HepG2 (cell line): ENCODE results near the gene GEMIN4. TPM values are rescaled to one million over a fixed set of nuclear protein-coding genes. Genes with fewer than 3 reads are reported as not detected.

ENCODE experiments used
- ATRX ChIP-seq: sonication (generic); formaldehyde crosslinking; IDR thresholded peaks from 2 replicates; pipeline ENCODE4 v1.4.0; 2020; ENCODE audit warnings: missing genetic modification reagents, borderline replicate concordance
- BRD4 ChIP-seq: sonication (generic); formaldehyde crosslinking; IDR thresholded peaks from 2 replicates; pipeline ENCODE4 v1.4.0; 2020; ENCODE audit warnings: missing genetic modification reagents
- CHCHD3 ChIP-seq: sonication (generic); formaldehyde crosslinking; IDR thresholded peaks from 2 replicates; pipeline ENCODE4 v1.8.0; 2022; ENCODE audit warnings: mild to moderate bottlenecking, missing genetic modification reagents, moderate library complexity
- DNMT1 ChIP-seq: sonication (generic); formaldehyde crosslinking; IDR thresholded peaks from 2 replicates; pipeline ENCODE4 v1.5.1; 2020; ENCODE audit warnings: mild to moderate bottlenecking, missing genetic modification reagents
- EZH2 ChIP-seq: conservative IDR thresholded peaks from 2 replicates; pipeline ENCODE4 v1.6.1; 2012; ENCODE audit warnings: mild to moderate bottlenecking, low read depth, low read length, moderate library complexity
- FOXK2 ChIP-seq: fragments of 450-650 bp; IDR thresholded peaks from 2 replicates; pipeline ENCODE4 v1.6.1; 2016
- SP1 ChIP-seq, 2 experiments: fragments of 450-650 bp in 1 of 2; sonication (generic) in 1 of 2; formaldehyde crosslinking in 1 of 2; IDR thresholded peaks; 2 replicates each; pipeline versions ENCODE4 v1.4.0 to v1.6.1; 2016 to 2020; ENCODE audit warnings: missing genetic modification reagents in 1 of 2
- SP2 ChIP-seq: sonication (generic); formaldehyde crosslinking; IDR thresholded peaks from 2 replicates; pipeline ENCODE4 v1.5.1; 2020; ENCODE audit warnings: mild to moderate bottlenecking, missing genetic modification reagents
- SP5 ChIP-seq: IDR thresholded peaks from 2 replicates; pipeline ENCODE4 v1.6.1; 2016; ENCODE audit warnings: low read depth, borderline replicate concordance
- TBP ChIP-seq: sonication (generic); formaldehyde crosslinking; IDR thresholded peaks from 2 replicates; pipeline ENCODE4 v1.5.0; 2020; ENCODE audit warnings: missing genetic modification reagents
- ZFP62 ChIP-seq: sonication (generic); formaldehyde crosslinking; IDR thresholded peaks from 2 replicates; pipeline ENCODE4 v1.4.0; 2020; ENCODE audit warnings: missing genetic modification reagents
- ZFP82 ChIP-seq: sonication (generic); formaldehyde crosslinking; IDR thresholded peaks from 2 replicates; pipeline ENCODE4 v1.5.1; 2020; ENCODE audit warnings: mild to moderate bottlenecking, missing genetic modification reagents, borderline replicate concordance
- ZIK1 ChIP-seq: sonication (generic); formaldehyde crosslinking; IDR thresholded peaks from 2 replicates; pipeline ENCODE4 v1.5.0; 2020; ENCODE audit warnings: mild to moderate bottlenecking, low read depth, missing genetic modification reagents, borderline replicate concordance
- ZNF382 ChIP-seq: sonication (generic); formaldehyde crosslinking; IDR thresholded peaks from 2 replicates; pipeline ENCODE4 v1.5.0; 2020; ENCODE audit warnings: missing genetic modification reagents, mild to moderate bottlenecking, borderline replicate concordance
- ZNF564 ChIP-seq: sonication (generic); formaldehyde crosslinking; IDR thresholded peaks from 2 replicates; pipeline ENCODE4 v1.8.1; 2023; ENCODE audit warnings: mild to moderate bottlenecking, missing genetic modification reagents
- ZNF75D ChIP-seq: sonication (generic); formaldehyde crosslinking; IDR thresholded peaks from 2 replicates; pipeline ENCODE4 v1.8.1; 2023; ENCODE audit warnings: missing genetic modification reagents, mild to moderate bottlenecking, borderline replicate concordance
- polyA plus RNA-seq, 8 experiments: library from polyadenylated mRNA; depleted of rRNA in 3 of 8; stranded (reverse) in 7 of 8; unstranded in 1 of 8; fragments of >200 nt; fragmentation: Illumina TruSeq in 4 of 8; extraction: Trizol in 4 of 8; gene quantifications; 2 replicates each; pipeline versions ENCODE4 v1.2.1 to v1.2.3, GENCODE V29; 2011 to 2016; ENCODE audit warnings: low read depth in 4 of 8, missing spikeins in 1 of 8, mixed read lengths in 1 of 8; ENCODE audit not compliant: insufficient read depth in 1 of 8
- total RNA-seq, 5 experiments: library from RNA; depleted of rRNA; stranded (reverse); fragments of >200 nt; fragmentation: Illumina TruSeq; extraction: Trizol; gene quantifications; 2 replicates each; pipeline ENCODE4 v1.2.3, GENCODE V29; 2016; ENCODE audit warnings: low read depth in 1 of 5
- TF ChIP-seq, protein P1 (sequence below): IDR thresholded peaks from 2 replicates; pipeline ENCODE4 v1.6.1; 2016; ENCODE audit warnings: missing biosample characterization, missing genetic modification reagents, low read depth
- TF ChIP-seq, protein P2 (sequence below): sonication (generic); formaldehyde crosslinking; IDR thresholded peaks from 2 replicates; pipeline ENCODE4 v1.4.0; 2020; ENCODE audit warnings: mild to moderate bottlenecking, missing genetic modification reagents
- TF ChIP-seq, protein P3 (sequence below): sonication (generic); formaldehyde crosslinking; IDR thresholded peaks from 2 replicates; pipeline ENCODE4 v1.4.0; 2020; ENCODE audit warnings: mild to moderate bottlenecking, missing genetic modification reagents
- TF ChIP-seq, protein P4 (sequence below): sonication (generic); formaldehyde crosslinking; IDR thresholded peaks from 2 replicates; pipeline ENCODE4 v1.4.0; 2020; ENCODE audit warnings: missing genetic modification reagents, borderline replicate concordance
- TF ChIP-seq, protein P5 (sequence below): sonication (generic); formaldehyde crosslinking; IDR thresholded peaks from 2 replicates; pipeline ENCODE4 v1.4.0; 2020; ENCODE audit warnings: low read depth, mild to moderate bottlenecking, missing genetic modification reagents

GEMIN4 gene
- total and polyA plus RNA-seq, 2 of the 13 experiments (the other 11 are each of a cell fraction or from before 2014, with no cell fraction given): 10.8 to 22.7 TPM

DNA sequence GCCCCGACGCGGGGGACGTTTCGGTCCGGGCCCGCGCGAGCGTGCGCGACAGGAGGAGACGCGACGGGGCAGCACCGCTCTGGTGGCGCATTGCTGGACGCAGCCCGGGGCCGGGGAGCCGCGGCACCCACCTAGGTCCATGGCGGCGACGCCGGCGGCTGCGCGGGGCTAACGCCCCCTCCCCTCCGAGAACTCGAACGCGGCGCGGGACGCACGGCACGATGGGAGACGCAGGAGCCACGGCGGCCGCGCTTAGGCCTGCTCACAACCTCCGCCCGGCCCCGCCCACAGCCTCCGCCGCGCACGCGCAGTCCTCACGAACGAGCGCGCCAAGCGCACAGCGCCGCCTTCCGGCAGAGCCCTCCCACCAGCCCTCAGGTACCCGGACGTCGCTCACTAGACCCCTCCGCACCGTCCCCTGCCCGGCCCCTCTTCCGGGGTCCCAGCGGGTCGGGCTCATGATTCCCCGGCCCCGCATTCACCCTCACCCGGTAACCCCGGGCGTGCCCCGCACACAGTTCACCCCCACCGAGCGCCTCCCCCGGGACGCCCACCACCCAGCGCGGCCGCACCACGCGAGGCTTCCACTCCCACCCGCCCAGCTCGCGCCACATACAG, at the start of gene GEMIN4 (continued):
- TF ChIP-seq, protein P1, sequence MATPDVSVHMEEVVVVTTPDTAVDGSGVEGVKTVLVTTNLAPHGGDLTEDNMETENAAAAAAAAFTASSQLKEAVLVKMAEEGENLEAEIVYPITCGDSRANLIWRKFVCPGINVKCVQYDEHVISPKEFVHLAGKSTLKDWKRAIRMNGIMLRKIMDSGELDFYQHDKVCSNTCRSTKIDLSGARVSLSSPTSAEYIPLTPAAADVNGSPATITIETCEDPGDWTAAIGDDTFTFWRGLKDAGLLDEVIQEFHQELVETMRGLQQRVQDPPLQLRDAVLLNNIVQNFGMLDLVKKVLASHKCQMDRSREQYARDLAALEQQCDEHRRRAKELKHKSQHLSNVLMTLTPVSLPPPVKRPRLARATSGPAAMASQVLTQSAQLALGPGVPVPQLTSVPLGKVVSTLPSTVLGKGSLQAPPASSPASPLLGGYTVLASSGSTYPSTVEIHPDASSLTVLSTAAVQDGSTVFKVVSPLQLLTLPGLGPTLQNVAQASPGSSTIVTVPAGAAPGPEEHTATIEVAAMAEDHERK (CRISPR knock-in tag): no peak; the same call in 1 of the 2 replicates
- TF ChIP-seq ATRX: no peak
- TF ChIP-seq ZFP82: no peak
- TF ChIP-seq, protein P2, sequence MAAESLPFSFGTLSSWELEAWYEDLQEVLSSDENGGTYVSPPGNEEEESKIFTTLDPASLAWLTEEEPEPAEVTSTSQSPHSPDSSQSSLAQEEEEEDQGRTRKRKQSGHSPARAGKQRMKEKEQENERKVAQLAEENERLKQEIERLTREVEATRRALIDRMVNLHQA (CRISPR knock-in tag): no peak
- peak; percentile 35; the same call in 1 of the 2 replicates for TF ChIP-seq ZNF564 (CRISPR knock-in tag)
- TF ChIP-seq CHCHD3 (CRISPR knock-in tag): peak; percentile 79; the same call in 1 of the 2 replicates
- TF ChIP-seq, protein P3, sequence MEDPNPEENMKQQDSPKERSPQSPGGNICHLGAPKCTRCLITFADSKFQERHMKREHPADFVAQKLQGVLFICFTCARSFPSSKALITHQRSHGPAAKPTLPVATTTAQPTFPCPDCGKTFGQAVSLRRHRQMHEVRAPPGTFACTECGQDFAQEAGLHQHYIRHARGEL (CRISPR knock-in tag): no peak; the same call in 1 of the 2 replicates
- TF ChIP-seq ZFP62 (CRISPR knock-in tag): no peak
- TF ChIP-seq, protein P4, sequence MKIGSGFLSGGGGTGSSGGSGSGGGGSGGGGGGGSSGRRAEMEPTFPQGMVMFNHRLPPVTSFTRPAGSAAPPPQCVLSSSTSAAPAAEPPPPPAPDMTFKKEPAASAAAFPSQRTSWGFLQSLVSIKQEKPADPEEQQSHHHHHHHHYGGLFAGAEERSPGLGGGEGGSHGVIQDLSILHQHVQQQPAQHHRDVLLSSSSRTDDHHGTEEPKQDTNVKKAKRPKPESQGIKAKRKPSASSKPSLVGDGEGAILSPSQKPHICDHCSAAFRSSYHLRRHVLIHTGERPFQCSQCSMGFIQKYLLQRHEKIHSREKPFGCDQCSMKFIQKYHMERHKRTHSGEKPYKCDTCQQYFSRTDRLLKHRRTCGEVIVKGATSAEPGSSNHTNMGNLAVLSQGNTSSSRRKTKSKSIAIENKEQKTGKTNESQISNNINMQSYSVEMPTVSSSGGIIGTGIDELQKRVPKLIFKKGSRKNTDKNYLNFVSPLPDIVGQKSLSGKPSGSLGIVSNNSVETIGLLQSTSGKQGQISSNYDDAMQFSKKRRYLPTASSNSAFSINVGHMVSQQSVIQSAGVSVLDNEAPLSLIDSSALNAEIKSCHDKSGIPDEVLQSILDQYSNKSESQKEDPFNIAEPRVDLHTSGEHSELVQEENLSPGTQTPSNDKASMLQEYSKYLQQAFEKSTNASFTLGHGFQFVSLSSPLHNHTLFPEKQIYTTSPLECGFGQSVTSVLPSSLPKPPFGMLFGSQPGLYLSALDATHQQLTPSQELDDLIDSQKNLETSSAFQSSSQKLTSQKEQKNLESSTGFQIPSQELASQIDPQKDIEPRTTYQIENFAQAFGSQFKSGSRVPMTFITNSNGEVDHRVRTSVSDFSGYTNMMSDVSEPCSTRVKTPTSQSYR: 0 out of 2 replicates have a peak, but pooled peaks have one; percentile 5
- TF ChIP-seq ZNF382 (CRISPR knock-in tag): no peak
- no peak for TF ChIP-seq SP1 (IDR thresholded peaks at IDR 0.05)
- peak; percentile 88 for TF ChIP-seq SP1 (CRISPR knock-in tag; IDR thresholded peaks at IDR 0.05)
- TF ChIP-seq FOXK2: no peak
- no peak for TF ChIP-seq ZNF75D
- no peak for TF ChIP-seq EZH2
- TF ChIP-seq TBP (CRISPR knock-in tag): no peak
- no peak for TF ChIP-seq BRD4 (CRISPR knock-in tag)
- no peak for TF ChIP-seq DNMT1 (CRISPR knock-in tag)
- peak; percentile 69 for TF ChIP-seq SP5 (CRISPR knock-in tag)
- 0 out of 2 replicates have a peak, but pooled peaks have one; percentile 75 for TF ChIP-seq ZIK1 (CRISPR knock-in tag)
- peak; percentile 47; the same call in 1 of the 2 replicates for TF ChIP-seq SP2 (CRISPR knock-in tag)
- TF ChIP-seq, protein P5, sequence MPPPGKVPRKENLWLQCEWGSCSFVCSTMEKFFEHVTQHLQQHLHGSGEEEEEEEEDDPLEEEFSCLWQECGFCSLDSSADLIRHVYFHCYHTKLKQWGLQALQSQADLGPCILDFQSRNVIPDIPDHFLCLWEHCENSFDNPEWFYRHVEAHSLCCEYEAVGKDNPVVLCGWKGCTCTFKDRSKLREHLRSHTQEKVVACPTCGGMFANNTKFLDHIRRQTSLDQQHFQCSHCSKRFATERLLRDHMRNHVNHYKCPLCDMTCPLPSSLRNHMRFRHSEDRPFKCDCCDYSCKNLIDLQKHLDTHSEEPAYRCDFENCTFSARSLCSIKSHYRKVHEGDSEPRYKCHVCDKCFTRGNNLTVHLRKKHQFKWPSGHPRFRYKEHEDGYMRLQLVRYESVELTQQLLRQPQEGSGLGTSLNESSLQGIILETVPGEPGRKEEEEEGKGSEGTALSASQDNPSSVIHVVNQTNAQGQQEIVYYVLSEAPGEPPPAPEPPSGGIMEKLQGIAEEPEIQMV (CRISPR knock-in tag): no peak
